ENCODE results near the gene ZNF488.

The ZNF488 gene

GRCh38 chr10:47332946-47333345 lies 51.1 kb downstream of the ZNF488 start:
- Histone ChIP-seq H3K27ac (no peak overlapping the region), H3K4me3 (IDR thresholded peaks at IDR 0.05; ENCODE audit: insufficient read depth, low read depth, low read length) (no peak overlapping the region), H3K4me2 (no peak overlapping the region), H3K9ac (no peak overlapping the region), H2AFZ (ENCODE audit: low read depth) (no peak overlapping the region), H3K36me3 (ENCODE audit: insufficient read depth) (no peaks in the 10 kb centered on the region), H4K20me1 (ENCODE audit: insufficient read depth) (no peaks in the 10 kb centered on the region), H3K79me2 (ENCODE audit: insufficient read depth, low read depth) (no peaks in the 10 kb centered on the region), H3K27me3 (ENCODE audit: insufficient read depth, low read depth) (no peaks in the 10 kb centered on the region), H3K4me1 (ENCODE audit: low read depth, poor library complexity, severe bottlenecking) (no peaks in the 10 kb centered on the region)
- TF ChIP-seq, protein P1, sequence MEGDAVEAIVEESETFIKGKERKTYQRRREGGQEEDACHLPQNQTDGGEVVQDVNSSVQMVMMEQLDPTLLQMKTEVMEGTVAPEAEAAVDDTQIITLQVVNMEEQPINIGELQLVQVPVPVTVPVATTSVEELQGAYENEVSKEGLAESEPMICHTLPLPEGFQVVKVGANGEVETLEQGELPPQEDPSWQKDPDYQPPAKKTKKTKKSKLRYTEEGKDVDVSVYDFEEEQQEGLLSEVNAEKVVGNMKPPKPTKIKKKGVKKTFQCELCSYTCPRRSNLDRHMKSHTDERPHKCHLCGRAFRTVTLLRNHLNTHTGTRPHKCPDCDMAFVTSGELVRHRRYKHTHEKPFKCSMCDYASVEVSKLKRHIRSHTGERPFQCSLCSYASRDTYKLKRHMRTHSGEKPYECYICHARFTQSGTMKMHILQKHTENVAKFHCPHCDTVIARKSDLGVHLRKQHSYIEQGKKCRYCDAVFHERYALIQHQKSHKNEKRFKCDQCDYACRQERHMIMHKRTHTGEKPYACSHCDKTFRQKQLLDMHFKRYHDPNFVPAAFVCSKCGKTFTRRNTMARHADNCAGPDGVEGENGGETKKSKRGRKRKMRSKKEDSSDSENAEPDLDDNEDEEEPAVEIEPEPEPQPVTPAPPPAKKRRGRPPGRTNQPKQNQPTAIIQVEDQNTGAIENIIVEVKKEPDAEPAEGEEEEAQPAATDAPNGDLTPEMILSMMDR (conservative IDR thresholded peaks at IDR 0.05; ENCODE audit: low read depth, low read length): no peak

- no peaks in the 10 kb centered on the region for H3K4me1 ChIP-seq (ENCODE audit: low read depth, poor library complexity, severe bottlenecking)
- H3K27me3 ChIP-seq (ENCODE audit: insufficient read depth, low read depth): no peaks in the 10 kb centered on the region
- TF ChIP-seq, protein P1 (conservative IDR thresholded peaks at IDR 0.05; ENCODE audit: low read depth, low read length): no peak
- no peaks in the 10 kb centered on the region for H3K79me2 ChIP-seq (ENCODE audit: insufficient read depth, low read depth)
- H2AFZ ChIP-seq (ENCODE audit: low read depth): no peak overlapping the region
- no peaks in the 10 kb centered on the region for H3K36me3 ChIP-seq (ENCODE audit: insufficient read depth)
- no peaks in the 10 kb centered on the region for H4K20me1 ChIP-seq (ENCODE audit: insufficient read depth)
- H3K9ac ChIP-seq: no peak overlapping the region
- no peak overlapping the region for H3K4me2 ChIP-seq
- H3K4me3 ChIP-seq (IDR thresholded peaks at IDR 0.05; ENCODE audit: insufficient read depth, low read depth, low read length): no peak overlapping the region
- no peak overlapping the region for H3K27ac ChIP-seq
Measured at GRCh38 chr10:47332371-47332770, 51.7 kb downstream of the ZNF488 start.

- Histone ChIP-seq H3K27ac (no peak overlapping the region), H3K36me3 (ENCODE audit: insufficient read depth) (no peaks in the 10 kb centered on the region), H3K4me1 (ENCODE audit: low read depth, poor library complexity, severe bottlenecking) (no peaks in the 10 kb centered on the region), H3K27me3 (ENCODE audit: insufficient read depth, low read depth) (no peaks in the 10 kb centered on the region), H4K20me1 (ENCODE audit: insufficient read depth) (no peaks in the 10 kb centered on the region), H2AFZ (ENCODE audit: low read depth) (no peak overlapping the region), H3K4me3 (IDR thresholded peaks at IDR 0.05; ENCODE audit: insufficient read depth, low read depth, low read length) (no peak overlapping the region), H3K4me2 (no peak overlapping the region), H3K79me2 (ENCODE audit: insufficient read depth, low read depth) (no peaks in the 10 kb centered on the region), H3K9ac (no peak overlapping the region)
- TF ChIP-seq, protein P1 (conservative IDR thresholded peaks at IDR 0.05; ENCODE audit: low read depth, low read length): no peak
Measured at GRCh38 chr10:47331954-47332353, 52.1 kb downstream of the ZNF488 start.

DNA sequence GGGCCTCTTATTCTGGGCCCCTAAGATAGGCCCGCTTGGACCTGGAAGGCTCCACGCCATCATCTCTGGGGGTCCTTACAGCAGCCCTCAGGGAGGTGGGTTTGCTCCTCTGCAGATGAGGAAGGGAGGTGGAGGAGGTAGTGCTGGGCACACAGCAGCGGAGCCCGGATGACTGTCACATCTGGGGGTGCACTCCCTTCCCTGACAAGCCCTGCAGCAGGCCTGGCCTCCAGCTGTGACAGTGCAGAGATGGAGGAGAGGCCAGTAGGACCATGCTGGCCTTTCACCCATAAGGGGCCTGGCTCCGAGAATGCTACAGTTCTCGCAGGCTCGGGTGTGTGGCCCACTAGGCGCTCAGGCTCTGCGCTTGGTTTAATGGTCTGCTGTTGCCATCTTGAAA lies 52.6 kb downstream of the ZNF488 start:
- H4K20me1 ChIP-seq (ENCODE audit: insufficient read depth): no peaks in the 10 kb centered on the region
- H3K79me2 ChIP-seq (ENCODE audit: insufficient read depth, low read depth): no peaks in the 10 kb centered on the region
- no peak overlapping the region for H2AFZ ChIP-seq (ENCODE audit: low read depth)
- no peaks in the 10 kb centered on the region for H3K27me3 ChIP-seq (ENCODE audit: insufficient read depth, low read depth)
- no peaks in the 10 kb centered on the region for H3K36me3 ChIP-seq (ENCODE audit: insufficient read depth)
- no peak overlapping the region for H3K9ac ChIP-seq
- no peaks in the 10 kb centered on the region for H3K4me1 ChIP-seq (ENCODE audit: low read depth, poor library complexity, severe bottlenecking)
- no peak overlapping the region for H3K27ac ChIP-seq
- H3K4me2 ChIP-seq: no peak overlapping the region
- no peak overlapping the region for H3K4me3 ChIP-seq (IDR thresholded peaks at IDR 0.05; ENCODE audit: insufficient read depth, low read depth, low read length)
- TF ChIP-seq, protein P1 (conservative IDR thresholded peaks at IDR 0.05; ENCODE audit: low read depth, low read length): no peak
